Fibroblast of lung (primary cell): ENCODE results near the gene DENND5B. TPM values are rescaled to one million over a fixed set of nuclear protein-coding genes. Genes with fewer than 3 reads are reported as not detected.

Experiments
- DNase-seq, 2 donors: peaks; one replicate each; pipeline versions ENCODE4 v3.0.0 to v3.0.0-alpha.2; 2010; ENCODE audit warnings: low read depth in 2 of 2
- H2AFZ ChIP-seq: 2 replicates; pipeline ENCODE4 v1.5.1; 2012; ENCODE audit warnings: low read length, control low read depth, inconsistent platforms
- H3K27ac ChIP-seq: 2 replicates; pipeline ENCODE4 v1.5.1; 2011; ENCODE audit warnings: low read length, control low read depth; ENCODE audit not compliant: insufficient read depth
- H3K27me3 ChIP-seq: 2 replicates; pipeline ENCODE4 v1.5.1; 2011; ENCODE audit warnings: mild to moderate bottlenecking, low read length; ENCODE audit not compliant: control insufficient read depth, insufficient read depth
- H3K36me3 ChIP-seq: 2 replicates; pipeline ENCODE4 v1.5.1; 2011; ENCODE audit warnings: low read length; ENCODE audit not compliant: control insufficient read depth, insufficient read depth
- H3K4me1 ChIP-seq: 2 replicates; pipeline ENCODE4 v1.5.1; 2011; ENCODE audit warnings: low read length; ENCODE audit not compliant: control insufficient read depth, insufficient read depth; ENCODE audit errors: extremely low read depth
- H3K4me2 ChIP-seq: 2 replicates; pipeline ENCODE4 v1.5.1; 2011; ENCODE audit warnings: low read length, control low read depth; ENCODE audit not compliant: insufficient read depth; ENCODE audit errors: extremely low read depth
- H3K4me3 ChIP-seq, 4 experiments: fragments of 200-600 bp in 1 of 4; sonication (generic) in 1 of 4; replicated peaks in 1 of 4; 2 replicates each; pipeline ENCODE4 v1.5.1; 2011 to 2016; ENCODE audit warnings: low read length in 4 of 4, low read depth in 3 of 4, mild to moderate bottlenecking in 3 of 4, control low read depth in 2 of 4, inconsistent platforms in 1 of 4, mixed read lengths in 1 of 4; ENCODE audit not compliant: insufficient read depth in 1 of 4; ENCODE audit errors: control extremely low read depth in 1 of 4
- H3K79me2 ChIP-seq: 2 replicates; pipeline ENCODE4 v1.5.1; 2012; ENCODE audit warnings: mild to moderate bottlenecking, low read length, inconsistent platforms; ENCODE audit not compliant: control insufficient read depth, insufficient read depth
- H3K9ac ChIP-seq: 2 replicates; pipeline ENCODE4 v1.5.1; 2011; ENCODE audit warnings: mild to moderate bottlenecking, low read length, control low read depth; ENCODE audit not compliant: insufficient read depth
- H3K9me3 ChIP-seq: 2 replicates; pipeline ENCODE4 v1.5.1; 2012; ENCODE audit warnings: low read depth, low read length; ENCODE audit not compliant: control insufficient read depth, insufficient read depth
- H4K20me1 ChIP-seq: 2 replicates; pipeline ENCODE4 v1.5.1; 2011; ENCODE audit warnings: low read length; ENCODE audit not compliant: control insufficient read depth, insufficient read depth; ENCODE audit errors: extremely low read depth
- CTCF ChIP-seq, 2 donors: IDR thresholded peaks in 1 of 2; conservative IDR thresholded peaks in 1 of 2; 1 replicate in 1 of 2; 2 replicates in 1 of 2; pipeline ENCODE4 v1.5.1; 2011 to 2012; ENCODE audit warnings: low read length in 2 of 2, control low read depth in 1 of 2, inconsistent platforms in 1 of 2, low read depth in 1 of 2, mild to moderate bottlenecking in 1 of 2
- EZH2 ChIP-seq: IDR thresholded peaks from 2 replicates; pipeline ENCODE4 v1.5.1; 2012; ENCODE audit warnings: low read length, control low read depth, mild to moderate bottlenecking; ENCODE audit errors: missing control alignments
- polyA plus RNA-seq, 2 donors: library from polyadenylated mRNA; depleted of rRNA in 1 of 2; stranded (reverse) in 1 of 2; unstranded in 1 of 2; fragments of >200 nt; gene quantifications; 2 replicates each; pipeline ENCODE4 v1.2.1, GENCODE V29; 2011 to 2012; ENCODE audit warnings: missing spikeins in 1 of 2
- total RNA-seq: library from RNA; depleted of rRNA; stranded (reverse); fragments of >200 nt; gene quantifications from 2 replicates; pipeline ENCODE4 v1.2.1, GENCODE V29; 2014

The DENND5B gene
- total and polyA plus RNA-seq, 2 donors (not counting 1 experiment from before 2014, with no cell fraction given): 5.3 to 6.9 TPM

GRCh38 chr12:31600252-31600651, 9.3 kb upstream of the DENND5B start:
- H3K4me2 ChIP-seq: no peak overlapping the region

GRCh38 chr12:31599053-31599452, 8.1 kb upstream of the DENND5B start:
- Histone ChIP-seq H4K20me1 (no peaks in the 10 kb centered on the region), H3K36me3 (no peaks in the 10 kb centered on the region), H3K27ac (no peak overlapping the region), H3K4me1 (no peaks in the 10 kb centered on the region), H3K9ac (no peak overlapping the region), H2AFZ (no peak overlapping the region), H3K4me3 (no peak overlapping the region), H3K27me3 (no peaks in the 10 kb centered on the region), H3K9me3 (no peaks in the 10 kb centered on the region), H3K79me2 (no peaks in the 10 kb centered on the region), H3K4me2 (no peak overlapping the region)
- DNase-seq: no peak
- TF ChIP-seq CTCF (conservative IDR thresholded peaks at IDR 0.05 in 1 of 2, IDR thresholded peaks at IDR 0.05 in 1 of 2; ENCODE audit: low read depth in 1 of 2, low read length in 2 of 2) (no peak), EZH2 (no peak)

More at GRCh38 chr12:31600252-31600651, 9.3 kb upstream of the DENND5B start:
- Histone ChIP-seq H3K36me3 (no peaks in the 10 kb centered on the region), H4K20me1 (no peaks in the 10 kb centered on the region), H3K27me3 (no peaks in the 10 kb centered on the region), H3K4me1 (no peaks in the 10 kb centered on the region), H3K4me3 (no peak overlapping the region), H2AFZ (no peak overlapping the region), H3K9ac (no peak overlapping the region), H3K27ac (no peak overlapping the region), H3K79me2 (no peaks in the 10 kb centered on the region), H3K9me3 (no peaks in the 10 kb centered on the region)
- TF ChIP-seq CTCF (conservative IDR thresholded peaks at IDR 0.05 in 1 of 2, IDR thresholded peaks at IDR 0.05 in 1 of 2; ENCODE audit: low read depth in 1 of 2, low read length in 2 of 2) (no peak), EZH2 (no peak)
- DNase-seq: no peak

GRCh38 chr12:31597066-31597465, 6.1 kb upstream of the DENND5B start:
- no peaks in the 10 kb centered on the region for H4K20me1 ChIP-seq
- H3K36me3 ChIP-seq: no peaks in the 10 kb centered on the region
- no peak overlapping the region for H3K9ac ChIP-seq
- DNase-seq: no peak
- no peak overlapping the region for H3K4me2 ChIP-seq
- H3K27me3 ChIP-seq: no peaks in the 10 kb centered on the region
- no peak overlapping the region for H3K4me3 ChIP-seq
- H3K79me2 ChIP-seq: no peaks in the 10 kb centered on the region
- no peaks in the 10 kb centered on the region for H3K9me3 ChIP-seq
- H3K27ac ChIP-seq: no peak overlapping the region
- no peak overlapping the region for H2AFZ ChIP-seq
- TF ChIP-seq EZH2 (no peak), CTCF (conservative IDR thresholded peaks at IDR 0.05 in 1 of 2, IDR thresholded peaks at IDR 0.05 in 1 of 2; ENCODE audit: low read depth in 1 of 2, low read length in 2 of 2) (no peak)
- no peaks in the 10 kb centered on the region for H3K4me1 ChIP-seq
